ENCODE measurements around the gene KIF5C.

KIF5C gene

DNA sequence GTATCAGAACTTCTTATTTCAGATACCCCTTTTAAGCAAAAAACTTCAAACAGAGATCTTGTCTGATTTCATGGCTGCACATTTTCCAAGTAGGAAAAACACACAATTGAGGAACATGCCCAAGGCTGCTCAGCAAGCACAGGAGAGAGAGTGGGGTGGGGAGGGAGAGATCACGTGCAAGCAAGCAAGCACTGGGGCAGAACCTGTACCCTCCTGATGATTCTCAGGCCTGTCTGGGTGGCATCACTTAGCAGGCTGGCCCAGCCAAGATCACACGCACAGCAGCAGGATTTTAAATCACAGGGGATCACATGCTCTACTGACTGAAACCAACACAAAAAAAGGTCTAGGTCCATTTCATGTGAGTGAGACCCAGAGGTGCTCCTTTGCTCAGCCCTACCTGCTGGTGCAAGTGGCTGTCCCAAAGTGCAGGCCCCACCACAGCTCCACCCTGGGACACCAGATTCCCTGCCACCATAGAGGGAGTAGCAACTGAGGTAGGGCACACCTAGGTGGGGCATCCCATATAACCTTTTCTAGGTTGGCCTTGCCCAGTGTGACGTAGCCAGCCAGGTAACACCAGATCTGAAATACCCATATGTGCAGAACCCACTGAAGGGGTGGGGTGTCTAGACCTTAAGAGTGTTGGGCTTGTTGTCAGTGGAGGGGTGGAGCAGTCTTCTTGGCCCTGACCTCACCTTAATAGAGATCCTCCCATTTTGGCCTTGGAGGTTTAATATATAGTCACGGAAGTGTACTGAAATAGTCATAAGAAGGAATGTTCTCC, 161.7 kb downstream of the KIF5C start:
- TF ChIP-seq CTCF (IDR thresholded peaks at IDR 0.05; ENCODE audit: low read depth, low read length), result no peak
- H3K4me3 ChIP-seq (replicated peaks in 1 of 2; ENCODE audit: low read depth in 2 of 2, low read length in 2 of 2), result no peak overlapping the region
- DNase-seq (ENCODE audit: low read depth in 2 of 2), result no peak

GRCh38 chr2:149037851-149038250, 162.8 kb downstream of the KIF5C start:
- TF ChIP-seq CTCF (IDR thresholded peaks at IDR 0.05; ENCODE audit: low read depth, low read length), result no peak
- no peak overlapping the region for H3K4me3 ChIP-seq (replicated peaks in 1 of 2; ENCODE audit: low read depth in 2 of 2, low read length in 2 of 2)
- DNase-seq (ENCODE audit: low read depth in 2 of 2), result no peak

DNA sequence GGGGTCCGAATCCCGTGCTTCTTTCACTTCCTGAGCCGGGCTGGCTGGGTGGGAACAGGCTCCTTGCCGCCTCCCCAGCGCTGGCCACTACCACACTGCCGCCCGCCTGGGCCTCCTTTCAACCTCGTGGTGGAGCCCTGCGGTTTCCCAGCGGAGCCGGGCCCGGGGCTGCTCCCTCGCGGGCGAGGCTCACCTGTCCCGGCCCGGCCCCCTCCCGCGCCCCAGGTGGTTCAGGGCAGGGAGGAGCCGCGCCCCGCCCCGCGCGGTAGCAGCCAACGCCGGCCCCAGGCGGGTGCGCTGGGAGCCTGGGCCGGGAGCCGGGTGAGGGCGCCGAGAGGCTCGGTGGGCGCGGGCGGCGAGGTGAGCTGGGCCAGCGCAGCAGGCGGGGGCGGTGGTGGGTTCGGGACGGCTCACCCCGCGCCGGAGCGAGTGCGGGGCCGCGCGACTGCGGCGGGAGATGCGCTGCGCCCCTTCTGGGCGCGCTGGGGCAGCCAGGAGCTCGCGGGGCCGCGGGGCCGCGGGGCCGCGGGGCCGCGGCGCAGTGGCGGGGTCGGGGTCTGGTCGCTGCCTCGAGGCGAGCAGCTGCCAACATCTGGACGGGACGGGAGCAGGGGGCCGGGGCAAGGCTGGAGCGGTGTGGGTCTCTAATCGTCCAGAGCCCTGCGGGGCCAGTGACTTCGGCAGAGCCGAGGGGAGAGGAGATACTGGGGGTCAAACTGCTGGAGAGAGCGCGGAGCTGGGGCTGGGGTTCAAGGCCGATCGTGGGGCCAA, 163.6 kb downstream of the KIF5C start, which contains the start of gene LYPD6B:
LYPD6B (plus strand) TSS at position 258 of the 771 bp plus-strand sequence. CDS start 92,250 bp downstream, outside the sequence.
- TF ChIP-seq CTCF (IDR thresholded peaks at IDR 0.05; ENCODE audit: low read depth, low read length), result no peak
- peak within 1 kb of the TSS in 1 of 2 donors; percentile 26 for H3K4me3 ChIP-seq (replicated peaks in 1 of 2; ENCODE audit: low read depth in 2 of 2, low read length in 2 of 2)
- DNase-seq (ENCODE audit: low read depth in 2 of 2), result no peak

GRCh38 chr2:149039213-149039724, 164.2 kb downstream of the KIF5C start:
- no peak for TF ChIP-seq CTCF (IDR thresholded peaks at IDR 0.05; ENCODE audit: low read depth, low read length)
- H3K4me3 ChIP-seq (replicated peaks in 1 of 2; ENCODE audit: low read depth in 2 of 2, low read length in 2 of 2), result peak overlapping the region in 1 of 2 donors; percentile 26
- no peak for DNase-seq (ENCODE audit: low read depth in 2 of 2)

- TF ChIP-seq CTCF (IDR thresholded peaks at IDR 0.05; ENCODE audit: low read depth, low read length), result no peak
- peak in 1 of 2 donors; percentile 4 for DNase-seq (ENCODE audit: low read depth in 2 of 2)
These were observed 165.4 kb downstream of the KIF5C start for GRCh38 chr2:149040451-149040850.

GRCh38 chr2:149041482-149041881, 166.5 kb downstream of the KIF5C start:
- TF ChIP-seq CTCF (IDR thresholded peaks at IDR 0.05; ENCODE audit: low read depth, low read length), result no peak
- H3K4me3 ChIP-seq (replicated peaks in 1 of 2; ENCODE audit: low read depth in 2 of 2, low read length in 2 of 2), result no peak overlapping the region
- no peak for DNase-seq (ENCODE audit: low read depth in 2 of 2)

More at GRCh38 chr2:149040451-149040850, 165.4 kb downstream of the KIF5C start:
- H3K4me3 ChIP-seq (replicated peaks in 1 of 2; ENCODE audit: low read depth in 2 of 2, low read length in 2 of 2), result no peak overlapping the region

All from cardiac fibroblast (primary cell).